CD14-positive monocyte (primary cell): Measurements from ENCODE around the gene SUPT16H. TPM values are rescaled to one million over a fixed set of nuclear protein-coding genes. Genes with fewer than 3 reads are reported as not detected.
A peak's percentile ranks its signal among the peaks of the same experiment; 100 is the strongest.
"Not testable (repeated sequence)": the region's sequence is repeated elsewhere in the genome, so short reads cannot be mapped to it uniquely, and the experiment has no call there.

Experiments used
- DNase-seq, 3 donors: peaks; one replicate each; pipeline ENCODE4 v3.0.0-alpha.2; 2011 to 2022
- H2AFZ ChIP-seq: 2 replicates; pipeline ENCODE4 v1.6.0; 2012; ENCODE audit warnings: mild to moderate bottlenecking, low read depth, low read length, inconsistent platforms; ENCODE audit not compliant: insufficient read depth, poor library complexity, severe bottlenecking
- H3K27ac ChIP-seq, 2 donors: 1 replicate in 1 of 2; 2 replicates in 1 of 2; pipeline ENCODE4 v1.5.1; 2012 to 2013; ENCODE audit warnings: low read length in 2 of 2, control low read depth in 1 of 2, inconsistent platforms in 1 of 2, low read depth in 1 of 2, mild to moderate bottlenecking in 1 of 2
- H3K27me3 ChIP-seq, 2 donors: one replicate each; pipeline versions ENCODE4 v1.6.0 to v1.6.1; 2011 to 2013; ENCODE audit warnings: low read length in 2 of 2; ENCODE audit not compliant: control insufficient read depth in 2 of 2, insufficient read depth in 2 of 2
- H3K36me3 ChIP-seq, 2 donors: replicated peaks in 1 of 2; 1 replicate in 1 of 2; 2 replicates in 1 of 2; pipeline versions ENCODE4 v1.5.1 to v1.6.1; 2012 to 2013; ENCODE audit warnings: low read length in 2 of 2, control low read depth in 1 of 2, inconsistent platforms in 1 of 2, mild to moderate bottlenecking in 1 of 2; ENCODE audit not compliant: insufficient read depth in 2 of 2, control insufficient read depth in 1 of 2
- H3K4me1 ChIP-seq, 2 donors: 1 replicate in 1 of 2; 2 replicates in 1 of 2; pipeline versions ENCODE4 v1.5.1 to v1.6.1; 2012 to 2013; ENCODE audit warnings: low read length in 2 of 2, control low read depth in 1 of 2, inconsistent platforms in 1 of 2, mild to moderate bottlenecking in 1 of 2, moderate library complexity in 1 of 2; ENCODE audit not compliant: insufficient read depth in 2 of 2, control insufficient read depth in 1 of 2
- H3K4me2 ChIP-seq: replicated peaks from 2 replicates; pipeline ENCODE3; 2012; ENCODE audit warnings: low read length, moderate library complexity, mild to moderate bottlenecking; ENCODE audit not compliant: poor library complexity, severe bottlenecking; ENCODE audit errors: extremely low read depth
- H3K4me3 ChIP-seq, 3 experiments: fragments of 200-600 bp in 1 of 3; sonication (generic) in 1 of 3; replicated peaks in 1 of 3; 1 replicate in 2 of 3; 2 replicates in 1 of 3; pipeline ENCODE4 v1.5.1; 2011 to 2013; ENCODE audit warnings: low read length in 3 of 3, mild to moderate bottlenecking in 3 of 3, control low read depth in 2 of 3, low read depth in 2 of 3, inconsistent platforms in 1 of 3, moderate library complexity in 1 of 3
- H3K79me2 ChIP-seq: 2 replicates; pipeline ENCODE4 v1.6.0; 2012; ENCODE audit warnings: mild to moderate bottlenecking, control low read depth, inconsistent platforms, low read length, moderate library complexity; ENCODE audit not compliant: insufficient read depth
- H3K9ac ChIP-seq: 2 replicates; pipeline ENCODE4 v1.6.0; 2017; ENCODE audit warnings: low read length, mild to moderate bottlenecking; ENCODE audit not compliant: insufficient read depth, poor library complexity, severe bottlenecking
- H3K9me3 ChIP-seq, 2 donors: replicated peaks in 1 of 2; 1 replicate in 1 of 2; 2 replicates in 1 of 2; pipeline versions ENCODE4 v1.5.1 to v1.6.1; 2012 to 2013; ENCODE audit warnings: low read length in 2 of 2, control low read depth in 1 of 2; ENCODE audit not compliant: control insufficient read depth in 1 of 2, insufficient read depth in 1 of 2
- H4K20me1 ChIP-seq: 2 replicates; pipeline ENCODE4 v1.6.0; 2012; ENCODE audit warnings: mild to moderate bottlenecking, low read length, control low read depth, moderate library complexity; ENCODE audit not compliant: insufficient read depth
- H3K27ac Mint-ChIP-seq, 7 donors: one replicate each; pipeline ENCODE4 v1.8.0; 2020; ENCODE audit warnings: mild to moderate bottlenecking in 7 of 7, mixed read lengths in 7 of 7, moderate library complexity in 6 of 7, inconsistent platforms in 2 of 7
- H3K27me3 Mint-ChIP-seq, 3 donors: one replicate each; pipeline ENCODE4 v1.8.0; 2021 to 2022; ENCODE audit warnings: low read depth in 3 of 3, mild to moderate bottlenecking in 3 of 3, mixed read lengths in 3 of 3, moderate library complexity in 3 of 3, inconsistent platforms in 1 of 3
- H3K36me3 Mint-ChIP-seq, 2 donors: one replicate each; pipeline ENCODE4 v1.8.0; 2020; ENCODE audit warnings: mixed read lengths in 2 of 2, inconsistent platforms in 1 of 2, mild to moderate bottlenecking in 1 of 2
- H3K4me1 Mint-ChIP-seq: one replicate; pipeline ENCODE4 v1.8.0; 2020; ENCODE audit warnings: mild to moderate bottlenecking, mixed read lengths
- H3K4me3 Mint-ChIP-seq, 2 donors: one replicate each; pipeline ENCODE4 v1.8.0; 2020; ENCODE audit warnings: mild to moderate bottlenecking in 2 of 2, mixed read lengths in 2 of 2, moderate library complexity in 1 of 2
- H3K9me3 Mint-ChIP-seq, 7 donors: one replicate each; pipeline ENCODE4 v1.8.0; 2020 to 2022; ENCODE audit warnings: mixed read lengths in 7 of 7, mild to moderate bottlenecking in 6 of 7, moderate library complexity in 6 of 7, inconsistent platforms in 2 of 7
- WGBS: methylation state at CpG from one replicate; pipeline ENCODE4 v1.1.5; 2013; ENCODE audit warnings: missing lambda C conversion rate; ENCODE audit not compliant: insufficient coverage; 5-methylcytosine and 5-hydroxymethylcytosine counted together
- intact Hi-C, 2 donors: fragments of 100-400 bp; cut with micrococcal nuclease; formaldehyde crosslinking; loops; one replicate each; pipeline versions ENCODE4 v1.15.0 to v1.15.1; 2023
- polyA plus RNA-seq, 3 donors: library from polyadenylated mRNA; depleted of rRNA in 1 of 3; unstranded in 2 of 3; stranded (reverse) in 1 of 3; fragments of 300-500 nt in 2 of 3; fragments of >200 nt in 1 of 3; fragmentation: Illumina TruSeq in 2 of 3; gene quantifications; 1 replicate in 2 of 3; 2 replicates in 1 of 3; pipeline ENCODE4 v1.2.3, GENCODE V29; 2012 to 2021
- TF ChIP-seq, protein P1 (sequence below): fragments of 200-600 bp; IDR thresholded peaks from one replicate; pipeline ENCODE4 v1.8.0; 2022; ENCODE audit warnings: antibody characterized with exemption, mild to moderate bottlenecking

Gene SUPT16H
- polyA plus RNA-seq, 3 donors: 15.7 to 37.3 (median 26.6) TPM

DNA sequence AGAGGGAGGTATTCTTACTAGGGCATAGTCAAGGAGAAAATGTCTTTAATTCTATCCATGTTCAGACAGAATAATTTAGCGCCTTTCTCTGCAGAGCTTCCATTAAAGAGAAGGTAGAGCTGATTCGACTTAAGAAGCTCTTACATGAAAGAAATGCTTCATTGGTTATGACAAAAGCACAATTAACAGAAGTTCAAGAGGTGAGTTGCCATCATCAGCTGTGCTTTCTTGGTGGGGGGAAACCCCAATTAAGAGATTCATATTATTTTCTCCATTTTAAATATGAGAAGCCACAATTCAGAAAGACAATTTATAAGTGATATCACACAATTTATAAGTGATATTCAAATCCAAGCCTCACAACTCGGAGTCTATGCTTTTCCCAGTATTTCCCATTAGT is 76.2 kb downstream of the SUPT16H start:
- Mint-ChIP-seq H3K27me3 (peaks cover 5 to 12% (median 5%) of the 10 kb centered on the region in 3 donors), H3K4me3 (no peak overlapping the region), H3K4me1 (peaks cover 15% of the 10 kb centered on the region), H3K36me3 (no peaks in the 10 kb centered on the region), H3K9me3 (peaks cover 0 to 3% (median 0%) of the 10 kb centered on the region in 7 donors), H3K27ac (no peak overlapping the region)
- Histone ChIP-seq H4K20me1 (no peaks in the 10 kb centered on the region), H3K4me2 (no peak overlapping the region), H3K36me3 (no peaks in the 10 kb centered on the region), H3K27ac (no peak overlapping the region), H3K79me2 (no peaks in the 10 kb centered on the region), H3K4me3 (no peak overlapping the region), H3K27me3 (no peaks in the 10 kb centered on the region), H3K9ac (no peak overlapping the region), H3K4me1 (peaks cover 15 to 16% of the 10 kb centered on the region in 2 donors), H3K9me3 (no peaks in the 10 kb centered on the region), H2AFZ (peak overlapping the region; percentile 81)
- WGBS: no CpG with 5 or more reads among the region's 3 CpGs
- TF ChIP-seq, protein P1, sequence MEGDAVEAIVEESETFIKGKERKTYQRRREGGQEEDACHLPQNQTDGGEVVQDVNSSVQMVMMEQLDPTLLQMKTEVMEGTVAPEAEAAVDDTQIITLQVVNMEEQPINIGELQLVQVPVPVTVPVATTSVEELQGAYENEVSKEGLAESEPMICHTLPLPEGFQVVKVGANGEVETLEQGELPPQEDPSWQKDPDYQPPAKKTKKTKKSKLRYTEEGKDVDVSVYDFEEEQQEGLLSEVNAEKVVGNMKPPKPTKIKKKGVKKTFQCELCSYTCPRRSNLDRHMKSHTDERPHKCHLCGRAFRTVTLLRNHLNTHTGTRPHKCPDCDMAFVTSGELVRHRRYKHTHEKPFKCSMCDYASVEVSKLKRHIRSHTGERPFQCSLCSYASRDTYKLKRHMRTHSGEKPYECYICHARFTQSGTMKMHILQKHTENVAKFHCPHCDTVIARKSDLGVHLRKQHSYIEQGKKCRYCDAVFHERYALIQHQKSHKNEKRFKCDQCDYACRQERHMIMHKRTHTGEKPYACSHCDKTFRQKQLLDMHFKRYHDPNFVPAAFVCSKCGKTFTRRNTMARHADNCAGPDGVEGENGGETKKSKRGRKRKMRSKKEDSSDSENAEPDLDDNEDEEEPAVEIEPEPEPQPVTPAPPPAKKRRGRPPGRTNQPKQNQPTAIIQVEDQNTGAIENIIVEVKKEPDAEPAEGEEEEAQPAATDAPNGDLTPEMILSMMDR: no peak
- intact Hi-C loops: no loop called here
- DNase-seq: no peak

DNA sequence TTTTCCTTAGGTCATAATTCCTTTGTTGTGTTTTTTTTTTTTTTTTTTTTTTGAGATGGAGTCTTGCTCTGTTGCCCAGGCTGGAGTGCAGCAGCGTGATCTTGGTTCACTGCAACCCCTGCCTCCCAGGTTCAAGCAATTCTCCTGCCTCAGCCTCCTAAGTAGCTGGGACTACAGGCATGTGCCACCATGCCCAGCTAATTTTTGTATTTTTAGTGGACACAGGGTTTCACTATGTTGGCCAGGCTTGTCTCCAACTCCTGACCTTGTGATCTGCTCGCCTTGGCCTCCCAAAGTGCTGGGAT is 81.0 kb downstream of the SUPT16H start:
- intact Hi-C loops, H3K4me3 Mint-ChIP-seq, H2AFZ ChIP-seq, H3K79me2 ChIP-seq, H3K9me3 Mint-ChIP-seq, H3K27ac Mint-ChIP-seq, H4K20me1 ChIP-seq, H3K9ac ChIP-seq, H3K4me1 Mint-ChIP-seq, DNase-seq, H3K36me3 ChIP-seq, H3K4me3 ChIP-seq, H3K36me3 Mint-ChIP-seq, H3K4me1 ChIP-seq, H3K4me2 ChIP-seq, H3K9me3 ChIP-seq, H3K27ac ChIP-seq: not testable (repeated sequence)
- peaks cover 20 to 33% (median 26%) of the 10 kb centered on the region in 3 donors for H3K27me3 Mint-ChIP-seq
- H3K27me3 ChIP-seq: peaks cover 15 to 24% of the 10 kb centered on the region in 2 donors
- WGBS: 100% methylated on average over 1 of the region's 2 CpGs
